ENCODE data around the gene NRXN3.

DNA sequence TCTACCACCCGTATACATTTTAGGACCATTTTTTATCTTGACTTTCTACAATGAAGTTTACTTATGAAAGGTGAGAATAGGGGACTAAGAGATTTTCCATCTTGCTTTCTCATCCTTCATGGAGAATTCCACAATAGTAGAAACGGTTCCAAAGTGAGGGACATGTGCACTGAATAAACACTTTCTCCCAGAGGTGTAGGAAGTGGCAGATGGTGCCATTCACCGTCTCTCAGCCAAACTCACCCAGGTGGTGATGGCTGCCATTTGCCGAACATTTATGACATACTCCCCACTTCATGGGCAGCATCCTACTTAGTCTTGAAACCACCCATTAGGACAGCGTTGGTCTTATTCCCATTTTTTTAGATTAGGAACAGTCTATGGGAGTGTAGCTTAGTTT, 1500.6 kb downstream of the NRXN3 start:
- TF ChIP-seq, protein P1, sequence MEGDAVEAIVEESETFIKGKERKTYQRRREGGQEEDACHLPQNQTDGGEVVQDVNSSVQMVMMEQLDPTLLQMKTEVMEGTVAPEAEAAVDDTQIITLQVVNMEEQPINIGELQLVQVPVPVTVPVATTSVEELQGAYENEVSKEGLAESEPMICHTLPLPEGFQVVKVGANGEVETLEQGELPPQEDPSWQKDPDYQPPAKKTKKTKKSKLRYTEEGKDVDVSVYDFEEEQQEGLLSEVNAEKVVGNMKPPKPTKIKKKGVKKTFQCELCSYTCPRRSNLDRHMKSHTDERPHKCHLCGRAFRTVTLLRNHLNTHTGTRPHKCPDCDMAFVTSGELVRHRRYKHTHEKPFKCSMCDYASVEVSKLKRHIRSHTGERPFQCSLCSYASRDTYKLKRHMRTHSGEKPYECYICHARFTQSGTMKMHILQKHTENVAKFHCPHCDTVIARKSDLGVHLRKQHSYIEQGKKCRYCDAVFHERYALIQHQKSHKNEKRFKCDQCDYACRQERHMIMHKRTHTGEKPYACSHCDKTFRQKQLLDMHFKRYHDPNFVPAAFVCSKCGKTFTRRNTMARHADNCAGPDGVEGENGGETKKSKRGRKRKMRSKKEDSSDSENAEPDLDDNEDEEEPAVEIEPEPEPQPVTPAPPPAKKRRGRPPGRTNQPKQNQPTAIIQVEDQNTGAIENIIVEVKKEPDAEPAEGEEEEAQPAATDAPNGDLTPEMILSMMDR (IDR thresholded peaks at IDR 0.05; ENCODE audit: low read length), result no peak
- TF ChIP-seq EZH2 (IDR thresholded peaks at IDR 0.05; ENCODE audit: borderline replicate concordance, low read length), result no peak

Measured in OCI-LY1 (cell line).